HEK293 (cell line): ENCODE data around the gene PIWIL1.

Source experiments
- HOXD13 ChIP-seq: sonication (generic); formaldehyde crosslinking; IDR thresholded peaks from 2 replicates; pipeline ENCODE4 v1.8.0; 2022; ENCODE audit warnings: missing genetic modification reagents, borderline replicate concordance
- MZF1 ChIP-seq: fragments of 450-650 bp; formaldehyde crosslinking; IDR thresholded peaks from 2 replicates; pipeline ENCODE4 v1.5.1; 2017; ENCODE audit warnings: missing biosample characterization, missing genetic modification characterization, borderline replicate concordance
- REPIN1 ChIP-seq: fragments of 450-650 bp; formaldehyde crosslinking; IDR thresholded peaks from 2 replicates; pipeline ENCODE4 v1.5.1; 2017; ENCODE audit warnings: missing biosample characterization, missing genetic modification characterization, low read depth
- REST ChIP-seq: fragments of 450-650 bp; formaldehyde crosslinking; IDR thresholded peaks from 2 replicates; pipeline ENCODE4 v1.5.1; 2016; ENCODE audit warnings: missing biosample characterization, missing genetic modification characterization
- ZNF274 ChIP-seq, 2 experiments: fragments of 200-500 bp in 1 of 2; fragments of 450-650 bp in 1 of 2; sonication (Bioruptor generic) in 1 of 2; formaldehyde crosslinking in 1 of 2; IDR thresholded peaks; 2 replicates each; pipeline versions ENCODE4 v1.5.1 to v1.6.1; 2014 to 2016; ENCODE audit warnings: borderline replicate concordance in 1 of 2, inconsistent platforms in 1 of 2, low read length in 1 of 2, missing biosample characterization in 1 of 2, missing genetic modification characterization in 1 of 2
- ZNF791 ChIP-seq: fragments of 450-650 bp; formaldehyde crosslinking; IDR thresholded peaks from 2 replicates; pipeline ENCODE4 v1.5.1; 2016; ENCODE audit warnings: missing biosample characterization, missing genetic modification characterization
- ZNF843 ChIP-seq: fragments of 450-650 bp; formaldehyde crosslinking; IDR thresholded peaks from 2 replicates; pipeline ENCODE4 v1.5.1; 2016; ENCODE audit warnings: missing biosample characterization, missing genetic modification characterization
- TF ChIP-seq, protein P1 (sequence below): fragments of 450-650 bp; formaldehyde crosslinking; IDR thresholded peaks from 2 replicates; pipeline ENCODE4 v1.5.1; 2016; ENCODE audit warnings: missing biosample characterization, missing genetic modification characterization

DNA sequence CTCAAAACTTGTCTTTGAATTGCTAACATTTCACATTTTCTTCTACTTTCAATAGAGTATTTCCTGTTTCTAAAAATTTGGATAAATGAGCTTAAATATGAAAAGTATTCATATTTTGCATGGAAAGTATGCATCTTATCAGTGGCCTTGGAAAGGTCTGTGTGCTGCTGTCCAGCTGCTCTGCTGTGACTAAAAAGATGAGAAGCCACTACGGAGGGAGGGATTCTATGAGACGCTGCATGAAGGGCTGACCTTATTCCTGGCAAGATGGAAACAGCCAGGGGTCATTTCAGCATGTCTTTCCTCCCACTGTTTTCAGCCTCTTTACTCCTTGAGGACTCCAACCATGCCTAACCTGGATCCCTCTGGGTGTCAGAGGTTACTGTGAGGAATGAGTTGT, 13.0 kb downstream of the PIWIL1 start:
- TF ChIP-seq, protein P1, sequence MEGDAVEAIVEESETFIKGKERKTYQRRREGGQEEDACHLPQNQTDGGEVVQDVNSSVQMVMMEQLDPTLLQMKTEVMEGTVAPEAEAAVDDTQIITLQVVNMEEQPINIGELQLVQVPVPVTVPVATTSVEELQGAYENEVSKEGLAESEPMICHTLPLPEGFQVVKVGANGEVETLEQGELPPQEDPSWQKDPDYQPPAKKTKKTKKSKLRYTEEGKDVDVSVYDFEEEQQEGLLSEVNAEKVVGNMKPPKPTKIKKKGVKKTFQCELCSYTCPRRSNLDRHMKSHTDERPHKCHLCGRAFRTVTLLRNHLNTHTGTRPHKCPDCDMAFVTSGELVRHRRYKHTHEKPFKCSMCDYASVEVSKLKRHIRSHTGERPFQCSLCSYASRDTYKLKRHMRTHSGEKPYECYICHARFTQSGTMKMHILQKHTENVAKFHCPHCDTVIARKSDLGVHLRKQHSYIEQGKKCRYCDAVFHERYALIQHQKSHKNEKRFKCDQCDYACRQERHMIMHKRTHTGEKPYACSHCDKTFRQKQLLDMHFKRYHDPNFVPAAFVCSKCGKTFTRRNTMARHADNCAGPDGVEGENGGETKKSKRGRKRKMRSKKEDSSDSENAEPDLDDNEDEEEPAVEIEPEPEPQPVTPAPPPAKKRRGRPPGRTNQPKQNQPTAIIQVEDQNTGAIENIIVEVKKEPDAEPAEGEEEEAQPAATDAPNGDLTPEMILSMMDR (tag by site-specific recombination) = no peak
- no peak for TF ChIP-seq ZNF843
- TF ChIP-seq HOXD13 = no peak
- no peak for TF ChIP-seq REST (tag by site-specific recombination)
- TF ChIP-seq ZNF274 (IDR thresholded peaks at IDR 0.05; ENCODE audit: low read length) = no peak
- no peak for TF ChIP-seq ZNF274 (tag by site-specific recombination; IDR thresholded peaks at IDR 0.05; ENCODE audit: borderline replicate concordance)
- no peak for TF ChIP-seq REPIN1 (tag by site-specific recombination)
- no peak for TF ChIP-seq MZF1 (tag by site-specific recombination)
- no peak for TF ChIP-seq ZNF791 (tag by site-specific recombination)
